GM12872 (cell line): ENCODE measurements around the gene BAZ1A.

Experiments used
- CTCF ChIP-seq: IDR thresholded peaks from 3 replicates; pipeline ENCODE4 v1.5.1; 2011; ENCODE audit warnings: low read depth, mild to moderate bottlenecking, low read length, moderate library complexity; ENCODE audit not compliant: insufficient read depth

The BAZ1A gene

GRCh38 chr14:34796902-34797301 lies 78.3 kb downstream of the BAZ1A start:
- TF ChIP-seq CTCF = no peak

- no peak for TF ChIP-seq CTCF
Measured at GRCh38 chr14:34794941-34795340, 80.2 kb downstream of the BAZ1A start.

GRCh38 chr14:34794217-34794616 lies 80.9 kb downstream of the BAZ1A start:
- no peak for TF ChIP-seq CTCF

GRCh38 chr14:34792598-34792997 lies 82.6 kb downstream of the BAZ1A start:
- TF ChIP-seq CTCF = no peak

- no peak for TF ChIP-seq CTCF
Measured at GRCh38 chr14:34785223-34786006, 89.7 kb downstream of the BAZ1A start.

GRCh38 chr14:34782031-34782430 lies 93.1 kb downstream of the BAZ1A start:
- TF ChIP-seq CTCF = no peak

GRCh38 chr14:34781242-34781641 lies 93.9 kb downstream of the BAZ1A start:
- no peak for TF ChIP-seq CTCF
